ENCODE data around the gene CFDP1. TPM values are rescaled to one million over a fixed set of nuclear protein-coding genes. Genes with fewer than 3 reads are reported as not detected.

CFDP1 gene
- total RNA-seq, 1 experiment from 2014 or later = 44.7 TPM

GRCh38 chr16:75264457-75264998 lies 168.8 kb downstream of the CFDP1 start:
- no peak for DNase-seq (ENCODE audit: unreplicated experiment)
- ChIA-PET CTCF (interaction anchor here (0.8 kb wide), 1 partner anchor 139 kb away, joined by 3 read pairs; no protein-coding TSS in a partner anchor), POLR2A (interaction anchor here (4.7 to 5.7 kb wide), 2 partner anchors 13 to 40 kb away, joined by 53 to 89 read pairs; partner anchors contain the start of gene BCAR1)
- Mint-ChIP-seq H3K4me3 (ENCODE audit: unreplicated experiment) (peak overlapping the region; percentile 75), H3K27me3 (ENCODE audit: insufficient read depth, unreplicated experiment) (no peaks in the 10 kb centered on the region), H3K9me3 (ENCODE audit: unreplicated experiment) (no peaks in the 10 kb centered on the region), H3K36me3 (ENCODE audit: insufficient read depth, unreplicated experiment) (peaks cover 11% of the 10 kb centered on the region), H3K4me1 (ENCODE audit: insufficient read depth, unreplicated experiment) (peaks cover 17% of the 10 kb centered on the region), H3K27ac (ENCODE audit: low read depth, unreplicated experiment) (peak overlapping the region; percentile 73)
- BruUV-seq (replicated peaks) = TSS peak; percentile 23
- intact Hi-C loops (cut with micrococcal nuclease) = no loop called here
- TF ChIP-seq CTCF (IDR thresholded peaks at IDR 0.05; ENCODE audit: unreplicated experiment) = no peak

GRCh38 chr16:75263963-75264445 lies 169.3 kb downstream of the CFDP1 start:
- Mint-ChIP-seq H3K36me3 (ENCODE audit: insufficient read depth, unreplicated experiment) (peaks cover 12% of the 10 kb centered on the region), H3K4me1 (ENCODE audit: insufficient read depth, unreplicated experiment) (peaks cover 17% of the 10 kb centered on the region), H3K4me3 (ENCODE audit: unreplicated experiment) (peak overlapping the region; percentile 75), H3K27ac (ENCODE audit: low read depth, unreplicated experiment) (peak overlapping the region; percentile 73), H3K27me3 (ENCODE audit: insufficient read depth, unreplicated experiment) (no peaks in the 10 kb centered on the region), H3K9me3 (ENCODE audit: unreplicated experiment) (no peaks in the 10 kb centered on the region)
- no TSS peak for BruUV-seq (replicated peaks)
- POLR2A ChIA-PET = interaction anchor here (4.7 to 5.7 kb wide), 2 partner anchors 13 to 41 kb away, joined by 53 to 89 read pairs; partner anchors contain the start of gene BCAR1
- no peak for TF ChIP-seq CTCF (IDR thresholded peaks at IDR 0.05; ENCODE audit: unreplicated experiment)
- CTCF ChIA-PET = interaction anchor here (0.5 to 1.3 kb wide), 3 partner anchors 11 to 159 kb away, joined by 3 to 5 read pairs (median 4); no protein-coding TSS in a partner anchor
- intact Hi-C loops (cut with micrococcal nuclease) = no loop called here
- DNase-seq (ENCODE audit: unreplicated experiment) = peak; percentile 47

GRCh38 chr16:75263291-75263962 lies 169.9 kb downstream of the CFDP1 start:
- CTCF ChIA-PET = interaction anchor here (0.5 to 1.5 kb wide), 4 partner anchors 10 to 160 kb away, joined by 3 to 5 read pairs (median 4); no protein-coding TSS in a partner anchor
- no TSS peak for BruUV-seq (replicated peaks)
- TF ChIP-seq CTCF (IDR thresholded peaks at IDR 0.05; ENCODE audit: unreplicated experiment) = no peak
- Mint-ChIP-seq H3K27me3 (ENCODE audit: insufficient read depth, unreplicated experiment) (no peaks in the 10 kb centered on the region), H3K4me3 (ENCODE audit: unreplicated experiment) (no peak overlapping the region), H3K9me3 (ENCODE audit: unreplicated experiment) (no peaks in the 10 kb centered on the region), H3K36me3 (ENCODE audit: insufficient read depth, unreplicated experiment) (peaks cover 12% of the 10 kb centered on the region), H3K4me1 (ENCODE audit: insufficient read depth, unreplicated experiment) (peaks cover 20% of the 10 kb centered on the region), H3K27ac (ENCODE audit: low read depth, unreplicated experiment) (peak overlapping the region; percentile 46)
- POLR2A ChIA-PET = interaction anchor here (0.8 to 5.7 kb wide), 3 partner anchors 9 to 42 kb away, joined by 3 to 53 read pairs (median 7); partner anchors contain the start of gene BCAR1
- DNase-seq (ENCODE audit: unreplicated experiment) = no peak
- intact Hi-C loops (cut with micrococcal nuclease) = no loop called here

GRCh38 chr16:75262800-75263127 lies 170.5 kb downstream of the CFDP1 start:
- Mint-ChIP-seq H3K4me3 (ENCODE audit: unreplicated experiment) (no peak overlapping the region), H3K4me1 (ENCODE audit: insufficient read depth, unreplicated experiment) (peaks cover 23% of the 10 kb centered on the region), H3K9me3 (ENCODE audit: unreplicated experiment) (no peaks in the 10 kb centered on the region), H3K36me3 (ENCODE audit: insufficient read depth, unreplicated experiment) (peaks cover 12% of the 10 kb centered on the region), H3K27me3 (ENCODE audit: insufficient read depth, unreplicated experiment) (no peaks in the 10 kb centered on the region), H3K27ac (ENCODE audit: low read depth, unreplicated experiment) (peak overlapping the region; percentile 46)
- intact Hi-C loops (cut with micrococcal nuclease) = no loop called here
- ChIA-PET CTCF (interaction anchor here (1.2 to 1.5 kb wide), 3 partner anchors 10 to 29 kb away, joined by 4 to 5 read pairs (median 5); no protein-coding TSS in a partner anchor), POLR2A (interaction anchor here (0.8 to 2.4 kb wide), 2 partner anchors 8 to 42 kb away, joined by 3 to 7 read pairs; no protein-coding TSS in a partner anchor)
- TF ChIP-seq CTCF (IDR thresholded peaks at IDR 0.05; ENCODE audit: unreplicated experiment) = no peak
- DNase-seq (ENCODE audit: unreplicated experiment) = no peak
- no TSS peak for BruUV-seq (replicated peaks)

Measured in MCF 10A (cell line).